NOMO-1 treated with DMSO at 0.1 percent for 48 hours (cell line): ENCODE results near the gene CCDC89.
"Not testable (repeated sequence)": the region's sequence is repeated elsewhere in the genome, so short reads cannot be mapped to it uniquely, and the experiment has no call there.

Source experiments
- DNase-seq: peaks from one replicate; lab custom pipeline; 2025; ENCODE audit not compliant: unreplicated experiment; lab: John Stamatoyannopoulos, UW

Gene CCDC89

GRCh38 chr11:85694385-85694980, 8.5 kb upstream of the CCDC89 start:
- no peak for DNase-seq

DNA sequence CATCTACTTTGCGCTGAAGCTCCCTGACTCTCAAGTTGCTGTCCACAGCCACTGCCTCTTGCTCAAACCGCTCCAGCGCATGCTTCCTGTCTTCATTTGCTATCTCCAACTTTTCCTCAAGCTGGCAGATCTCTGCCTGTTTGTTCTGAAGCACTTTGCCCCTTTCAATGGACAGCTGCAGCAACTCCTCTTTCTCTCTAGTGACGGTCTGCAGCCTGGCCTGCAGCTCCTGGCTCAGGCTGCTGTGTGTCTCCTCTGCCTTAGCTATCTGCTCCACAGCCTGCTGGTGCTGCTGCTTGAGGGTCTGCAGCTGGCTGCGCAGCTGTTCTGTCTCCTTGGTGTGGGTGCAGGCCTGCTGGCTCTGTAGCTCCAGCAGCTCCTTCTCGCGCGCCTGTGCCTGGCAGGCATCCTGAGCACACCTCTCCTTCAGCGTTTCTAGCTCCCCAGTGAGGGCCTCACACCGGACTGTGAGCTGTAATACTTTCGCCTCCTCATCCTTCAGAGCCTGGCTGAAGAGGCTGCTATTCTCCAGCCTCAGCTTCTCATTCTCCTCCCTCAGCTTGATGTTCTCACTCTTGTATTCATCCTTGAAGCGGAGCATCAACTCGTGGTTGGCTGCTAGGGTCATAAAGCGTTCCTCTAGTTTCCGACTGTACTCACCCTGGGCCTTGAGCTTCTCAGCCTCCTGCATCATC, 723 bp downstream of the CCDC89 start:
- DNase-seq = no peak

- DNase-seq = no peak
These were observed 3.4 kb downstream of the CCDC89 start for GRCh38 chr11:85682330-85683305.

DNA sequence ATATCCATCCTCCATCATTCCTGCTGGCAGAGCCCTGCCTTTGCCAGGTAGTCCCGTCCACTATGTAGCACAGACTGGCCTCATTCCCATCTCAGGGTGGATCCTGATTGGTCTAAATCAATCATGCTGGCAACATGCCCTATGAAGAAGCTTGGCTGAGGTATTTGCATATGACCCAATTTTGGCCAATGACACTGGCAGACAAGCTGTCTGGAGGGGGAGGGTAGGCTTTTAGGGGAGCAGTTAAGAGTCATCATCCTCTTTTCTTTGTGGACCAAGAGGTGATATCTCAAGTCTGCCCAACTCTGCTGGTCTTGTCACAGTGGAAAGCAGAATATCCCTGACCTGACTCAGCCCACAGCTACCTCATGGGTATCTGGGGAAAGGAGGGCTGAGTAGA, 5.1 kb downstream of the CCDC89 start:
- no peak for DNase-seq

DNA sequence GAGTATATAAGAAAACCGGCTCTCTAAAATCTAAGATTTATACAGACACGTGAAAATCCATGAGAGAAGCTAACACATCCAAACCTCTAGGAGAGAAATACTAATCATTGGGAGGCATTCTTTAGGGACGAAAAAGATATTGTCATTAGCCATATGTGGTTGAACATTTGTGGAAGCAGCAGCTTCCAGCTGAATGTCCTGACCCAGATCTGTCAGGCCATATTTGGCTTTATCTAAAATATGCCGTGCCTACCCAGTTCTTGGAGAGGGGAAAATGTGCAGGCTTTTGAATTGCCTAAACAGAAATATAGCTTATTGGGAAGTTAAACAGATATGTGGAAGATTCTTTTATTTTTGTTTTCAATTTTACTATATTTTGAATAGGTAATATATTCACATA, 6.4 kb downstream of the CCDC89 start:
- DNase-seq = no peak

- no peak for DNase-seq
These were observed 12.6 kb downstream of the CCDC89 start for GRCh38 chr11:85673393-85673792.

GRCh38 chr11:85672105-85672902, 13.7 kb downstream of the CCDC89 start:
- no peak for DNase-seq

DNA sequence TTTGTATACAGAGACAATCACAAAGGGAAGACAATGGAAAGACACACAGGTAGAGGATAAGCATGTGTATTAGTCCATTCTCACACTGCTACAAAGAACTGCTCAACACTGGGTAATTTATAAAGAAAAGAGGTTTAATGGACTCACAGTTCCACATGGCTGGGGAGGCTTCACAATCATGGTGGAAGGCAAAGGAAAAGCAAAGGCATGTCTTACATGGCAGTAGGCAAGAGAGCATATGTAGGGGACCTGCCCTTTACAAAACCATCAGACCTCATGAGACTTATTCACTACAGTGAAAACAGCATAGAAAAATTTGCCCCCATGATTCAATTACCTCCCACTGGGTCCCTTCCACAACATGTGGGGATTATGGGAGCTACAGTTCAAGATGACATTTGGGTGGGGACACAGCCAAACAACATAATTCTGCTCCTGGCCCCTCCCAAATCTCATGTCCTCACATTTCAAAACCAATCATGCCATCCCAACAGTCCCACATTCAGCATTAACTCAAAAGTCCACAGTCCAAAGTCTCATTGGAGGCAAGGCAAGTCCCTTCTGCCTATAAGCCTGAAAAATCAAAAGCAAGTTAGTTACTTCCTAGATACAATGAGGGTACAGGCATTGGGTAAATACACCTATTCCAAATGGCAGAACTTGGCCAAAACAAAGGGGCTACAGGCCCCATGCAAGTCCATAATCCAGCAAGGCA, 14.9 kb downstream of the CCDC89 start:
- not testable (repeated sequence) for DNase-seq

GRCh38 chr11:85668157-85668556, 17.8 kb downstream of the CCDC89 start:
- DNase-seq = no peak

GRCh38 chr11:85666687-85667086, 19.3 kb downstream of the CCDC89 start:
- no peak for DNase-seq

DNA sequence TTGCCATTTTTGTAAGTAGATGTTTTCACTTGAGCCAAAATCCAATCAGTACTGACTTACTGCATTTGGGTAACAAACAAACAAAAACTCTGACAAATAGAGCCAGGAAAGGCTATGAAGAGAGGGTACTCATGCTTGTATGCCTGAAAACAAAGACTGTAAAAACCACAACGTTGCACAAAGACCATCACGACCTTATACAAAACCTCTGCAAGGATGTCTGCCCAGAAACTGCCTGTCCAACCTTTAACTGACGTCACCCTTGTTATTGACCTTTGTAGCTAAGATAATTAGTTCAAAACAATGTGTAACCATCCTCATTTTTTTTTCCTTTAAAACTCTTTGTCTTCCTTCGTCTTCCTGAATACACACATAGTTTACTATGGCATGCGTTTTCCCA, 20.3 kb downstream of the CCDC89 start:
- DNase-seq = no peak

DNA sequence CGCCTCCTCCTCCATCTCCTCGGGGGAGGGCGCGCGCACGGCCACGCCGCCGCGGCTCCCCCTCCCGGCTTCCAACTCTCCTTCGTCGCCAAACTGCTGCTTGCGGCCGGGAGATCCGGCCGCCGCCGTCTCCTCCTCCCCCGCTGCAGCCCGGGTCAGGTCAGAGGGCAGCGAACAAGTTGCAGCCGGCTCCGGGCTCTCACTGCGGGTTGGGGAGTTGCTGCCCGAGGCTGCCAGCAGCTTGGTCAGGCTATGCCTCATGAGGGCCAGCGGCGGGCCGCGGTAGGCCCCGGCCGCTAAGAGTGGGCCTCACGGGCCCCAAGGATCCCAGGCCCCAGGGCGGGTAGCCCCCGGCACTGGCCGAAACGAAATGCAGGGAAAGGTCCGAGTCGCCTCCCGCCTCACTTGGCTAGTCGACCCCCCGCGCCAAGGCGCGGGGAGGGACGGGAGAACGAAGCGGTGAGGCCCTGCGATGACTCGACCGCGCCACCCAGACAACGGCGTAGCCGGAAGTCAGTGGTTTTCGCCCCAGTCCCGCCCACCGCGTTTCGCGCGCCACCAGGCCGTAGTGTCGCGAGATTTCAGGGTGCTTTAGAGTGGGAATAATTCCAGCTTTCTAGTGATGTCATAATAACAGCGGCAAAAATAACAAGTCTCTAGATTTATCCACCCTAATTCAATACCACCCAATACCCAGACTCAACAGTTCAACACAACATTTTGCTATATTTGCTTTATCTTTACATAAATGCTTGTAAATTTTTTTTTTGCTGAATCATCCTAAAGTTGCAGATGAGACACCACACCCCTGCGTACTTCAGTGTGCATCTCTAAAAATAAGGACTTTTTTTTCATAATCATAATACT, 21.1 kb downstream of the CCDC89 start, which contains the start of gene CREBZF:
CREBZF (minus strand) TSS at position 515 of the 867 bp plus-strand sequence; CDS start at position 261, 254 bp downstream.
- DNase-seq = peak; percentile 92

DNA sequence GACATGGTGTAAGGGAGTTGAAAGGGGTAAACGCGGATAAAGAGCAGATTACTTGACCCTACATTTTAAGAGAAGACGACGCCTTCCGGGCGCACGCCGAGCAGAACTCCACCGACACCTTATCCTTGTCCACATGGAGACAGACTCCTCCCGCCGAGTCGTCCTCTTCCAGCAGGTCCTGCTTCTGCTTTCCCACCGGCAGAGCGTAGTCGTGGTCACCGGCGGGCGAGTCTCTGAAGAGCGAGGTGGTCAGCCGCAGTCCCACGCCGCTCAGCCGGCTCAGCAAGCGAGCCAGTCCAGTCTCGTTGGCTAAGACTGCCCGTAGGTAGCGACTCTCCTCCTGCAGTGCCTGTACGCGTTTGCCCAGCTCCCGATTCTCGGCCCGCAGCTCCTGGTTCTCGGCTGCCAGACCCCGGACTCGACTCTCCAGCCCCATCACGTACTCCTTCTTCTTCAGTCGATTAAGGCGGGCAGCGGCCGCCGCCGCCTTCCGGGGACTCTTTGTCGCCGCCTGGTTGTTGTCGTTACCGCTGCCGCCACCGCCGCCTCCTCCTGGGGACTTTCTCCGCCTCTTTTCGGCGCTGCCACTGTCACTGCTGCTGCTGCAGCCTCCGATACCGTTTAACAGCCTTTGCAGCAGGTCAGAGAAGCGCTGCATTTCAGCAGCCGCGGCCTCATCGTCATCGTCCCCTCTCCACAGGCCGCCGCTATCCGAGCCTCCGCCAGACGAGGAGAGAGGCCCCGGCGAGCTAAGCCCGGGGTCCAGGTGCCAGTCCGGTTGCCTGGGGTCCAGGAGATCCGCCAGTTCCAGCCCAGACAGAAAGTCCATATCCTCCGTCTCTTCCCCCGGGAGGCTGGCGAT, 22.0 kb downstream of the CCDC89 start:
- peak; percentile 76 for DNase-seq

- DNase-seq = no peak
These were observed 22.8 kb downstream of the CCDC89 start for GRCh38 chr11:85663080-85663752.

- no peak for DNase-seq
These were observed 23.9 kb downstream of the CCDC89 start for GRCh38 chr11:85661972-85662664.

- DNase-seq = no peak
These were observed 27.8 kb downstream of the CCDC89 start for GRCh38 chr11:85658180-85658579.

- DNase-seq = no peak
These were observed 29.2 kb downstream of the CCDC89 start for GRCh38 chr11:85656777-85657176.
